Activated naive CD8-positive, alpha-beta T cell treated with anti-CD3 and anti-CD28 coated beads, Interleukin-2, amount 50 U/mL, for 24 hours (primary cell): ENCODE data around the gene TMCC2.

Source experiments
- ATAC-seq: fragments of 150-1000 bp; cut with Tn5 transposase; one replicate; pipeline ENCODE4 v1.10.0; 2021
- DNase-seq: peaks from one replicate; pipeline ENCODE4 v3.0.0; 2021
- H3K27ac Mint-ChIP-seq: one replicate; pipeline ENCODE4 v1.8.0; 2021; ENCODE audit warnings: mild to moderate bottlenecking, mixed read lengths
- H3K27me3 Mint-ChIP-seq: one replicate; pipeline ENCODE4 v1.8.0; 2021; ENCODE audit warnings: mixed read lengths
- H3K36me3 Mint-ChIP-seq: one replicate; pipeline ENCODE4 v1.8.0; 2021; ENCODE audit warnings: low read depth, mixed read lengths
- H3K4me1 Mint-ChIP-seq: one replicate; pipeline ENCODE4 v1.8.0; 2021; ENCODE audit warnings: mixed read lengths
- H3K4me3 Mint-ChIP-seq: one replicate; pipeline ENCODE4 v1.8.0; 2021; ENCODE audit warnings: mild to moderate bottlenecking, moderate library complexity, mixed read lengths
- H3K9me3 Mint-ChIP-seq: one replicate; pipeline ENCODE4 v1.8.0; 2021; ENCODE audit warnings: mixed read lengths

The TMCC2 gene

GRCh38 chr1:205199090-205199930 lies 28.4 kb upstream of the TMCC2 start:
- ATAC-seq, result peak; percentile 70
- Mint-ChIP-seq H3K4me1 (peaks cover 73% of the 10 kb centered on the region), H3K9me3 (no peaks in the 10 kb centered on the region), H3K36me3 (peaks cover 42% of the 10 kb centered on the region), H3K27me3 (no peaks in the 10 kb centered on the region), H3K4me3 (peak overlapping the region; percentile 63), H3K27ac (peak overlapping the region; percentile 95)
- peak; percentile 53 for DNase-seq

GRCh38 chr1:205199931-205200299 lies 27.8 kb upstream of the TMCC2 start:
- H3K27ac Mint-ChIP-seq, result peak overlapping the region; percentile 95
- ATAC-seq (no peak), DNase-seq (no peak)
- peaks cover 41% of the 10 kb centered on the region for H3K36me3 Mint-ChIP-seq
- H3K9me3 Mint-ChIP-seq, result no peaks in the 10 kb centered on the region
- no peaks in the 10 kb centered on the region for H3K27me3 Mint-ChIP-seq
- H3K4me1 Mint-ChIP-seq, result peaks cover 79% of the 10 kb centered on the region
- H3K4me3 Mint-ChIP-seq, result peak overlapping the region; percentile 63

GRCh38 chr1:205204552-205204951 lies 23.2 kb upstream of the TMCC2 start:
- Mint-ChIP-seq H3K4me1 (peaks cover 82% of the 10 kb centered on the region), H3K27ac (peak overlapping the region; percentile 95), H3K36me3 (peaks cover 21% of the 10 kb centered on the region), H3K9me3 (no peaks in the 10 kb centered on the region), H3K4me3 (peak overlapping the region; percentile 56), H3K27me3 (no peaks in the 10 kb centered on the region)
- ATAC-seq (no peak), DNase-seq (no peak)

GRCh38 chr1:205205055-205205454 lies 22.7 kb upstream of the TMCC2 start:
- ATAC-seq (no peak), DNase-seq (no peak)
- Mint-ChIP-seq H3K36me3 (peaks cover 16% of the 10 kb centered on the region), H3K27me3 (no peaks in the 10 kb centered on the region), H3K9me3 (no peaks in the 10 kb centered on the region), H3K4me3 (peak overlapping the region; percentile 53), H3K27ac (peak overlapping the region; percentile 95), H3K4me1 (peaks cover 81% of the 10 kb centered on the region)

- H3K4me1 Mint-ChIP-seq, result peaks cover 70% of the 10 kb centered on the region
- H3K9me3 Mint-ChIP-seq, result no peaks in the 10 kb centered on the region
- H3K27me3 Mint-ChIP-seq, result peaks cover 2% of the 10 kb centered on the region
- DNase-seq (no peak), ATAC-seq (no peak)
- H3K36me3 Mint-ChIP-seq, result peaks cover 16% of the 10 kb centered on the region
- peak overlapping the region; percentile 59 for H3K27ac Mint-ChIP-seq
- peak overlapping the region; percentile 97 for H3K4me3 Mint-ChIP-seq
Observed at GRCh38 chr1:205208811-205209210, 18.9 kb upstream of the TMCC2 start.

- Mint-ChIP-seq H3K27me3 (peaks cover 2% of the 10 kb centered on the region), H3K4me3 (peak overlapping the region; percentile 97), H3K27ac (peak overlapping the region; percentile 96), H3K9me3 (no peaks in the 10 kb centered on the region), H3K36me3 (peaks cover 16% of the 10 kb centered on the region), H3K4me1 (peaks cover 65% of the 10 kb centered on the region)
- ATAC-seq, result peak; percentile 12
- DNase-seq, result peak; percentile 35
Observed at GRCh38 chr1:205210756-205211168, 17.0 kb upstream of the TMCC2 start.

GRCh38 chr1:205211169-205211838 lies 16.4 kb upstream of the TMCC2 start, which contains the start of gene DSTYK:
TSS of gene DSTYK (minus strand) at chr1:205211702. CDS start at chr1:205211535, 167 bp downstream.
- Mint-ChIP-seq H3K27me3 (peaks cover 2% of the 10 kb centered on the region), H3K4me1 (peaks cover 64% of the 10 kb centered on the region), H3K27ac (peak within 1 kb of the TSS; percentile 96), H3K36me3 (peaks cover 16% of the 10 kb centered on the region), H3K4me3 (peak within 1 kb of the TSS; percentile 97), H3K9me3 (no peaks in the 10 kb centered on the region)
- peak; percentile 91 for DNase-seq
- peak; percentile 94 for ATAC-seq

GRCh38 chr1:205211839-205212536 lies 15.8 kb upstream of the TMCC2 start:
- Mint-ChIP-seq H3K4me3 (peak overlapping the region; percentile 97), H3K9me3 (no peaks in the 10 kb centered on the region), H3K27ac (peak overlapping the region; percentile 96), H3K4me1 (peaks cover 59% of the 10 kb centered on the region), H3K36me3 (peaks cover 13% of the 10 kb centered on the region), H3K27me3 (peaks cover 2% of the 10 kb centered on the region)
- ATAC-seq (peak; percentile 13), DNase-seq (no peak)

GRCh38 chr1:205214756-205215155 lies 13.0 kb upstream of the TMCC2 start:
- peak overlapping the region; percentile 16 for H3K4me3 Mint-ChIP-seq
- no peak for ATAC-seq
- no peaks in the 10 kb centered on the region for H3K9me3 Mint-ChIP-seq
- H3K4me1 Mint-ChIP-seq, result peaks cover 36% of the 10 kb centered on the region
- peaks cover 4% of the 10 kb centered on the region for H3K27me3 Mint-ChIP-seq
- H3K27ac Mint-ChIP-seq, result no peak overlapping the region
- peaks cover 5% of the 10 kb centered on the region for H3K36me3 Mint-ChIP-seq
- no peak for DNase-seq

GRCh38 chr1:205216588-205216987 lies 11.2 kb upstream of the TMCC2 start:
- Mint-ChIP-seq H3K4me3 (no peak overlapping the region), H3K4me1 (peaks cover 25% of the 10 kb centered on the region), H3K36me3 (no peaks in the 10 kb centered on the region), H3K27ac (no peak overlapping the region), H3K27me3 (peaks cover 3% of the 10 kb centered on the region), H3K9me3 (no peaks in the 10 kb centered on the region)
- DNase-seq (no peak), ATAC-seq (no peak)

GRCh38 chr1:205217418-205217817 lies 10.3 kb upstream of the TMCC2 start:
- DNase-seq (no peak), ATAC-seq (no peak)
- Mint-ChIP-seq H3K27ac (no peak overlapping the region), H3K36me3 (no peaks in the 10 kb centered on the region), H3K27me3 (peaks cover 2% of the 10 kb centered on the region), H3K9me3 (no peaks in the 10 kb centered on the region), H3K4me3 (no peak overlapping the region), H3K4me1 (peaks cover 17% of the 10 kb centered on the region)

GRCh38 chr1:205220421-205220820 lies 7.3 kb upstream of the TMCC2 start:
- DNase-seq (no peak), ATAC-seq (no peak)
- H3K27me3 Mint-ChIP-seq, result peaks cover 10% of the 10 kb centered on the region
- H3K36me3 Mint-ChIP-seq, result no peaks in the 10 kb centered on the region
- H3K4me1 Mint-ChIP-seq, result peaks cover 2% of the 10 kb centered on the region
- H3K27ac Mint-ChIP-seq, result no peak overlapping the region
- no peak overlapping the region for H3K4me3 Mint-ChIP-seq
- no peaks in the 10 kb centered on the region for H3K9me3 Mint-ChIP-seq

- H3K4me3 Mint-ChIP-seq, result no peak overlapping the region
- peaks cover 26% of the 10 kb centered on the region for H3K27me3 Mint-ChIP-seq
- DNase-seq (no peak), ATAC-seq (no peak)
- no peak overlapping the region for H3K27ac Mint-ChIP-seq
- H3K9me3 Mint-ChIP-seq, result no peaks in the 10 kb centered on the region
- no peaks in the 10 kb centered on the region for H3K36me3 Mint-ChIP-seq
- H3K4me1 Mint-ChIP-seq, result peaks cover 20% of the 10 kb centered on the region
Observed at GRCh38 chr1:205224736-205225135, 3.0 kb upstream of the TMCC2 start.

GRCh38 chr1:205225901-205226765 lies 1.6 kb upstream of the TMCC2 start:
- Mint-ChIP-seq H3K27me3 (peaks cover 26% of the 10 kb centered on the region), H3K36me3 (no peaks in the 10 kb centered on the region), H3K4me3 (peak overlapping the region; percentile 74), H3K4me1 (peaks cover 33% of the 10 kb centered on the region), H3K9me3 (no peaks in the 10 kb centered on the region), H3K27ac (no peak overlapping the region)
- DNase-seq (no peak), ATAC-seq (no peak)
